ENCODE data around the gene PCDHA1. TPM values are rescaled to one million over a fixed set of nuclear protein-coding genes. Genes with fewer than 3 reads are reported as not detected.

PCDHA1 gene
- total RNA-seq, 1 donor from 2014 or later, result not detected

GRCh38 chr5:140925806-140926442 is 140.0 kb downstream of the PCDHA1 start, which contains the start of gene PCDHAC1:
Gene PCDHAC1, plus strand, starts transcription at chr5:140926299. Its CDS starts 594 bp downstream, at chr5:140926893.

GRCh38 chr5:140966293-140967225 is 180.6 kb downstream of the PCDHA1 start, which contains the start of gene PCDHAC2:
Gene PCDHAC2, plus strand, starts transcription at chr5:140966476. Its CDS starts 291 bp downstream, at chr5:140966767.

GRCh38 chr5:141050622-141051520 is 264.9 kb downstream of the PCDHA1 start, which contains the start of gene PCDHB1:
Gene PCDHB1, plus strand, starts transcription at chr5:141051374. Its CDS starts 97 bp downstream, at chr5:141051471.

Other genes with a start within 250 kb of the PCDHA1 start
- gene EIF4EBP3, start 238.5 kb upstream of the PCDHA1 start, total RNA-seq, result 0.53 and 3.5 TPM in 2 replicates
- gene SRA1, start 228.7 kb upstream of the PCDHA1 start, total RNA-seq, result 50.2 and 66.6 TPM in 2 replicates
- 6.0 and 12.7 TPM in 2 replicates for gene APBB3, start 221.5 kb upstream of the PCDHA1 start, total RNA-seq
- gene SLC35A4, start 221.3 kb upstream of the PCDHA1 start, total RNA-seq, result 32.8 and 38.3 TPM in 2 replicates
- 0.18 TPM in 1 of 2 replicates, not detected in the other for gene CD14, start 153.0 kb upstream of the PCDHA1 start, total RNA-seq
- 42.1 and 44.5 TPM in 2 replicates for gene TMCO6, start 146.7 kb upstream of the PCDHA1 start, total RNA-seq
- 55.4 and 63.6 TPM in 2 replicates for gene NDUFA2, start 138.5 kb upstream of the PCDHA1 start, total RNA-seq
- gene IK, start 138.3 kb upstream of the PCDHA1 start, total RNA-seq, result 71.5 and 105 TPM in 2 replicates
- gene WDR55, start 121.2 kb upstream of the PCDHA1 start, total RNA-seq, result 23.9 and 40.4 TPM in 2 replicates
- gene DND1, start 112.6 kb upstream of the PCDHA1 start, total RNA-seq, result 0.18 and 0.29 TPM in 2 replicates
- 103 TPM in 2 replicates for gene HARS1, start 94.8 kb upstream of the PCDHA1 start, total RNA-seq
- gene HARS2, start 94.7 kb upstream of the PCDHA1 start, total RNA-seq, result 29.7 and 33.5 TPM in 2 replicates
- gene ZMAT2, start 85.7 kb upstream of the PCDHA1 start, total RNA-seq, result 37.2 and 37.7 TPM in 2 replicates
- gene PCDHA2, start 8.7 kb downstream of the PCDHA1 start, total RNA-seq, result not detected in 2 replicates
- 0.18 and 0.58 TPM in 2 replicates for gene PCDHA3, start 14.9 kb downstream of the PCDHA1 start, total RNA-seq
- gene PCDHA4, start 20.9 kb downstream of the PCDHA1 start, total RNA-seq, result 0.35 TPM in 1 of 2 replicates, not detected in the other
- gene PCDHA5, start 35.5 kb downstream of the PCDHA1 start, total RNA-seq, result not detected in 2 replicates
- gene PCDHA6, start 41.8 kb downstream of the PCDHA1 start, total RNA-seq, result under 0.01 TPM in 1 of 2 replicates, not detected in the other
- gene PCDHA7, start 48.1 kb downstream of the PCDHA1 start, total RNA-seq, result 0.71 TPM in 1 of 2 replicates, not detected in the other
- gene PCDHA8, start 55.0 kb downstream of the PCDHA1 start, total RNA-seq, result not detected in 2 replicates
- gene PCDHA9, start 62.2 kb downstream of the PCDHA1 start, total RNA-seq, result not detected in 2 replicates
- not detected in 2 replicates for gene PCDHA10, start 69.8 kb downstream of the PCDHA1 start, total RNA-seq
- not detected in 2 replicates for gene PCDHA11, start 82.8 kb downstream of the PCDHA1 start, total RNA-seq
- not detected in 2 replicates for gene PCDHA12, start 89.2 kb downstream of the PCDHA1 start, total RNA-seq
- gene PCDHA13, start 96.0 kb downstream of the PCDHA1 start, total RNA-seq, result not detected in 2 replicates
- not detected in 2 replicates for gene PCDHAC1, start 140.2 kb downstream of the PCDHA1 start, total RNA-seq
- not detected in 2 replicates for gene PCDHAC2, start 180.3 kb downstream of the PCDHA1 start, total RNA-seq